ENCODE results near the gene FLACC1. TPM values are rescaled to one million over a fixed set of nuclear protein-coding genes. Genes with fewer than 3 reads are reported as not detected.
A peak's percentile ranks its signal among the peaks of the same experiment; 100 is the strongest.

The FLACC1 gene
- total RNA-seq, 1 experiment from 2014 or later, result 0.26 TPM

- TF ChIP-seq EZH2 (IDR thresholded peaks at IDR 0.05; ENCODE audit: low read length, unreplicated experiment), result no peak
- no peak for TF ChIP-seq EZH2phosphoT487 (IDR thresholded peaks at IDR 0.05; ENCODE audit: borderline replicate concordance, low read length)
- no peak for TF ChIP-seq CTCF (conservative IDR thresholded peaks at IDR 0.05; ENCODE audit: low read depth, low read length)
- Histone ChIP-seq H3K4me2 (ENCODE audit: low read length) (no peak overlapping the region), H3K79me2 (ENCODE audit: low read length) (no peaks in the 10 kb centered on the region), H4K20me1 (ENCODE audit: low read length) (no peaks in the 10 kb centered on the region), H3K9ac (ENCODE audit: low read length) (no peak overlapping the region), H3K27ac (ENCODE audit: low read length) (no peak overlapping the region), H3K9me2 (replicated peaks; ENCODE audit: low read length) (no peaks in the 10 kb centered on the region), H3K36me3 (ENCODE audit: low read depth, low read length) (no peaks in the 10 kb centered on the region), H3K9me3 (ENCODE audit: low read length) (no peaks in the 10 kb centered on the region), H3F3A (ENCODE audit: low read length, unreplicated experiment) (no peaks in the 10 kb centered on the region), H3K27me3 (ENCODE audit: low read length) (no peaks in the 10 kb centered on the region), H2AFZ (ENCODE audit: low read length) (no peak overlapping the region), H3K4me3 (ENCODE audit: low read length) (no peak overlapping the region), H3K4me1 (ENCODE audit: insufficient read depth, low read length) (no peaks in the 10 kb centered on the region)
- intact Hi-C loops (cut with micrococcal nuclease), result no loop called here
- ATAC-seq (no peak), DNase-seq (no peak)
- no TSS peak for BruUV-seq (replicated peaks)
- ChIA-PET CTCF (no interaction called here), POLR2A (ENCODE audit: unreplicated experiment) (no interaction called here)
Observed at GRCh38 chr2:201353116-201353515, 4.0 kb downstream of the FLACC1 start.

- H3K9me2 ChIP-seq (replicated peaks; ENCODE audit: low read length), result no peaks in the 10 kb centered on the region
- no peak overlapping the region for H3K4me2 ChIP-seq (ENCODE audit: low read length)
- intact Hi-C loops (cut with micrococcal nuclease), result no loop called here
- DNase-seq, result no peak
- CTCF ChIA-PET, result no interaction called here
- BruUV-seq (replicated peaks), result no TSS peak
- H3K4me1 ChIP-seq (ENCODE audit: insufficient read depth, low read length), result no peaks in the 10 kb centered on the region
- H3K79me2 ChIP-seq (ENCODE audit: low read length), result no peaks in the 10 kb centered on the region
- ATAC-seq, result no peak
- no peaks in the 10 kb centered on the region for H3K27me3 ChIP-seq (ENCODE audit: low read length)
- no peaks in the 10 kb centered on the region for H3F3A ChIP-seq (ENCODE audit: low read length, unreplicated experiment)
- no peaks in the 10 kb centered on the region for H4K20me1 ChIP-seq (ENCODE audit: low read length)
- no peak overlapping the region for H2AFZ ChIP-seq (ENCODE audit: low read length)
- TF ChIP-seq EZH2 (IDR thresholded peaks at IDR 0.05; ENCODE audit: low read length, unreplicated experiment) (no peak), EZH2phosphoT487 (IDR thresholded peaks at IDR 0.05; ENCODE audit: borderline replicate concordance, low read length) (no peak), CTCF (conservative IDR thresholded peaks at IDR 0.05; ENCODE audit: low read depth, low read length) (no peak)
- H3K9ac ChIP-seq (ENCODE audit: low read length), result no peak overlapping the region
- no peaks in the 10 kb centered on the region for H3K36me3 ChIP-seq (ENCODE audit: low read depth, low read length)
- H3K27ac ChIP-seq (ENCODE audit: low read length), result no peak overlapping the region
- no peaks in the 10 kb centered on the region for H3K9me3 ChIP-seq (ENCODE audit: low read length)
- no peak overlapping the region for H3K4me3 ChIP-seq (ENCODE audit: low read length)
- POLR2A ChIA-PET (ENCODE audit: unreplicated experiment), result no interaction called here
Observed at GRCh38 chr2:201350879-201351278, 6.3 kb downstream of the FLACC1 start.

- BruUV-seq (replicated peaks), result no TSS peak
- ATAC-seq, result peak; percentile 69
- CTCF ChIA-PET, result no interaction called here
Observed at GRCh38 chr2:201349601-201350000, 7.5 kb downstream of the FLACC1 start.

More at GRCh38 chr2:201349601-201350000, 7.5 kb downstream of the FLACC1 start:
- no peaks in the 10 kb centered on the region for H3K9me3 ChIP-seq (ENCODE audit: low read length)
- H3K36me3 ChIP-seq (ENCODE audit: low read depth, low read length), result no peaks in the 10 kb centered on the region
- H3K79me2 ChIP-seq (ENCODE audit: low read length), result no peaks in the 10 kb centered on the region
- TF ChIP-seq EZH2phosphoT487 (IDR thresholded peaks at IDR 0.05; ENCODE audit: borderline replicate concordance, low read length), result no peak
- TF ChIP-seq CTCF (conservative IDR thresholded peaks at IDR 0.05; ENCODE audit: low read depth, low read length), result no peak
- no peak for TF ChIP-seq EZH2 (IDR thresholded peaks at IDR 0.05; ENCODE audit: low read length, unreplicated experiment)
- H3F3A ChIP-seq (ENCODE audit: low read length, unreplicated experiment), result no peaks in the 10 kb centered on the region
- H3K4me1 ChIP-seq (ENCODE audit: insufficient read depth, low read length), result no peaks in the 10 kb centered on the region
- intact Hi-C loops (cut with micrococcal nuclease), result no loop called here
- H2AFZ ChIP-seq (ENCODE audit: low read length), result no peak overlapping the region
- no peaks in the 10 kb centered on the region for H3K27me3 ChIP-seq (ENCODE audit: low read length)
- DNase-seq, result no peak
- no peak overlapping the region for H3K4me2 ChIP-seq (ENCODE audit: low read length)
- no peak overlapping the region for H3K4me3 ChIP-seq (ENCODE audit: low read length)
- no peak overlapping the region for H3K27ac ChIP-seq (ENCODE audit: low read length)
- POLR2A ChIA-PET (ENCODE audit: unreplicated experiment), result no interaction called here
- H3K9ac ChIP-seq (ENCODE audit: low read length), result no peak overlapping the region
- no peaks in the 10 kb centered on the region for H4K20me1 ChIP-seq (ENCODE audit: low read length)
- H3K9me2 ChIP-seq (replicated peaks; ENCODE audit: low read length), result no peaks in the 10 kb centered on the region
